NCI-H345 treated with DMSO at 0.1 percent for 48 hours (cell line): ENCODE results near the gene RTCB.
"Not testable (repeated sequence)": the region's sequence is repeated elsewhere in the genome, so short reads cannot be mapped to it uniquely, and the experiment has no call there.

ENCODE experiments used
- DNase-seq: peaks from one replicate; lab custom pipeline; 2025; ENCODE audit not compliant: unreplicated experiment; lab: John Stamatoyannopoulos, UW

The RTCB gene

DNA sequence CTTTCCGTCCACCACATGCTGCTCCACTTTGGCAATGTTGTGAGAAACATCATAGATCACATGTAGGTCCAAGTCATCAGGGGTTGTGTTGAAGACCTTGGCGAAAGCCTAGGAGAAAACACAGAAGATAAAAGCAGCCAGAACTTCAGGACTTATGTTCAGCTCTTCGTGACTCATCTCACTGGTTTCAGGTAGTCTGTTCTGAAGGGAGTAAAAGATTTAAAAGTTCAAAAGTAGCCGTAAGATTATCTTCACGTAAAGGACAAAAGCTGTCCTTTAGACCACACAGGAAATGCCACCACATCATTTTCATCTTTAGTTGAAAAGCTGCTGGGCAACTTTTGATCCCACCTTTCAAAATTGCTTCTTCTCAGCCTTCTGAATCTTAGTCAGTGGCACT, 16.9 kb downstream of the RTCB start:
- no peak for DNase-seq

- DNase-seq, result no peak
Measured at GRCh38 chr22:32389685-32390084, 22.4 kb downstream of the RTCB start.

DNA sequence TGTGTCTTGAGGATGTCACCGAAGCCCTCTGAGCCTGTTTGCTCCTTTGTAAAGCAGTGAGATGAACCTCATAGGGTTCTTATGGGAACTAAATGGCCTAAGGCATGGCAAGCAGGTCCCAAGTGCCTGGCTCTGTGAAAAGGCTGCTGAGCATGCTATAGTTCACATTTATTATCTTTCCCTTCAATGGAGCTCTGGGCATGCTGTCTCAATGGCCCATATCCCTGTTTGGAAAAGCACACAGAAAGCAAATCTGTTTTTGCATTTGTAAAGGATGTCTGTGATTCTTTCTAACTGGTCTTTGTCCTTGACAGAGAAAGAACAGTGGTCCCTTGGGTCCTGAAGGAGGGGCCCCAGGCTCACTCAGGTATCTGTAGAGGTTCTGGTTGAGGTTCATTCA, 26.4 kb downstream of the RTCB start:
- DNase-seq, result no peak

- DNase-seq, result no peak
Measured at GRCh38 chr22:32380991-32381390, 31.1 kb downstream of the RTCB start.

DNA sequence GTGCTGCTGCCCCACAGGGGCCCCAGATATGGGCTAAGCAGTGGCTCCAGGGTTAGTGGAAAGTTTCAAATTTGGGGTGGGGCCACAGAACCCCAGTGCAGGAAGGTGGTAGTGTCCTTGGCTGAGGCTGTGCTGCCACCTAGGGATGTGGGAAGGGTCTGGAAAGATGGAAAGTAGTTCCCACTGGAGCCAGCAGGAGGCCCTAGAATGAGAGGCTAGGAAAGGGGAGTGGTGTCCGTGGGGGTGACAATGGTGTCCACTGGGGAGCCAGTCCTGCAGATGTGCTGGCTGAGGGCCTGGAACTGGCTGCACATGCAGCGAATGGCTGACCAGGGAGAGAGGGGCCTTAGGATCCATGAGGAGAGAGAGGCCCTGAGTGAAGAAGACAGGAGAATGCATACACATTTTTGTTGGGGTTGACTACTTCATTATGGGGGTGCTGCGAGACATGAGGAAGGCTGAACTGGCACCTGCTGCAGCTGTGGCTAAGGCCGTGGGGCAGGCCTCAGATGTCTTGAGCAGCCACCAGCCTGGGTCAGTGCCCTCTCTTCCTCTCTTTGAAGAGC, 33.3 kb downstream of the RTCB start:
- no peak for DNase-seq

GRCh38 chr22:32376681-32377080, 35.4 kb downstream of the RTCB start:
- DNase-seq, result no peak

DNA sequence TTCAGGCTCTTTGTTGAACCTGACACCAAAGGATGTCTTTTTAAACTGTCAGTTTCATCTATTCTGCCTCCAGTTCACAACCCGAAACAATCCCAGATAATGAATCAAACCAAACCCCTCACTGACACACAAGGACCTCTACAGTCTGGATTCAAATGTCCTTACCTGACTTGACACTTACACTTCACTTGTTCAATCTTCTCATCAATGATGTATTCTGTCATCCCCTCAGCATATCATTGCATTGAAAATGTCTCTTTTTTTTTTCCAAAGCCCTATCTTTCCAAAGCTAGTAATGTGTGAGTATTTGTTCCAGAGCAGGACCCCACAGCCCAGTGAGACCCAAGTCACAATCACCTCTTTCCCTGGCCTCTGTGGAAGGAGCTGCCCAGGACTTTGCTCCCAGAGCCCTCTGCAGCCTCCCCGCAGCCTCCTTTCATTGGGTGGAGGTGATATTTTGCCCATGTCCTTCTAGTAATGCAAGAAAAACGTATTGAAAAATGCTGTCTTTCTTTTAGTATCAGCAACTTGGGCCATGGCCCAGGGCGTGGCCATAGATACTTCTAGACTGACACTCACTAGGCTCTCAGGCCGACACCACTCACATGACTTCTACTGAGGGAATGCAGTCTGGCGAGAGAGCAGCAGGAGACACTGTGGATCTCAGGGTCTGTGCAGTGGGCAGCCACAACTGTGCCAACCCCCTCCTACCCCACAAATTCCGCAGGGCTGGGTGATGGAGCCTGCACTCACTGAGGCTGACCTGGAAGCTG, 36.2 kb downstream of the RTCB start:
- no peak for DNase-seq

- no peak for DNase-seq
Measured at GRCh38 chr22:32364210-32364609, 47.8 kb downstream of the RTCB start.

GRCh38 chr22:32361257-32361656, 50.8 kb downstream of the RTCB start:
- DNase-seq, result no peak

DNA sequence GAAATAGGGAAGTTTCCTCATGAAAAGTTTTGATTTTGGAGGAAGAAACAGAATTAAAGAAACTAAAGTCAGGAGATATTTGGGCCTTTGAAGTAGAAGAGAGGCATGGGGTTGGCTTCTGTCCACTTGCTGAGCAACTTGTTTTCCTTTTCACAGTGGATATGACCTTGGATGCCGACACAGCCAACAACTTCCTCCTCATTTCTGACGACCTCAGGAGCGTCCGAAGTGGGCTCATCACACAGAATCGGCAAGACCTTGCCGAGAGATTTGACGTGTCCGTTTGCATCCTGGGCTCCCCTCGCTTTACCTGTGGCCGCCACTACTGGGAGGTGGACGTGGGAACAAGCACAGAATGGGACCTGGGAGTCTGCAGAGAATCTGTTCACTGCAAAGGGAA, 52.0 kb downstream of the RTCB start:
- not testable (repeated sequence) for DNase-seq

- not testable (repeated sequence) for DNase-seq
Measured at GRCh38 chr22:32357567-32357966, 54.5 kb downstream of the RTCB start, which contains the start of gene RFPL3. Gene RFPL3, plus strand, starts transcription at chr22:32357867. Its CDS starts 205 bp downstream, at chr22:32358072.

DNA sequence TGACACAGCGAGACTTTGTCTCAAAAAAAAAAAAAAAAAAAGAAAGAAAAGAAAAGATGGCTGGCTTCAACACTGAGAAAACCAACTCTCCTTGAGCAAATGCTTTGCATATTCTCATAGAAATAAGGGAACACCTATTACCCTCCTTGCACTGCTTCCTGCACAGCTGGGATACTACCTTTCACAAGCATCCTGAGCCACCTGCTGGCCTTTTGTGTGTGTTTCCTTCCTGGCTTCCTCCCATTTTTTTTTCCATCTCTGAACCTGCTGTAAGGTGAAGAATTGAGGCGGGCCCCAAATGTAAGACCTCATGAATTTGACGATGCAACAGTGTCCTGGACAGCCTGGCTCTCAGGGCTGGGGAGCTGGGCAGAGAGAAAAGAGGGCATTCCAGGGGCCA, 56.3 kb downstream of the RTCB start:
- no peak for DNase-seq

DNA sequence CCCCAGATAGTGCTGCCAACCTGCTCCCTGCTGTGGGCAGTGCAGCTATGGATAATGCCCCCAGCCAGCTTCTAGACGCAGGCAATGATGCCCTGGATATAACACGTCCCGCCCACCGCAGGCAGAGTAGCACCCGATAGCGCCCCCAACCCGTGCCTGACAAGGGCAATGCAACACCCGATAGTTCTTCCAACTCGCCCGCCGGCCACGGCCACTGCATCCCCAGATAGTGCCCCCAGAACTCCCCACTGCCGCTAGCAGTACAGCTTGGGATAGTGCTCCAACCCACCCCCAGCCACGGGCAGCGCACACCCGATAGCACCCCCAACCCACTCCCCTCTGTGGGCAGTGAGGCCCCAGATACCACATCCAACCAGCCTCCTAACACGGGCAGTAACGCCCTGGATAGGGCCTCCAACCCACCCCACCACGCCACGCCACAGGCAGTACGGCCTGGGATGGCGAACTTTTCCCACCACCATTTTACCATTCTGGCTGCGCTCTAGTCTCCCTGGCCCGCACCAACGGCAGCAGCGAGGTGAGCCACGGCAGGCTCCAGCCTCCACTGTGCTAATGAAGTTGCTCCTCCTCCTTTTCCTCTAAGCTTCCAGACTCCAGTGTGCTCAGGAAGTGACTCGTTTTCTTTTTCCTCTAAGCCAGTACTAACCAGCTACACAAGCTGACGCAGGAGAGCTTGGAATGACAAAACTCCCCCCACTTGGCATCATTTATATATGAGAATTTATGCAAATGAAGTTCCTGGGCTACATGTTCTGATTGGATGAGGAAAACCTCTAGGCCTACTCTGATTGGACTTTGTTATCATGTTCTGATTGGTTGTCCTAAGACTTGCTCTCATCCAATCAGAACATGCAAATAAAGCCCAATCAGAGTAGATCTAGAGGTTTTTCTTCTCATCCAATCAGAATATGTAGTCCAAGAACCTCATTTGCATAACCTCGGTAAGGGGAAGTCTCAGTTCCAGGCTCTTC, 57.4 kb downstream of the RTCB start:
- no peak for DNase-seq

- no peak for DNase-seq
Measured at GRCh38 chr22:32353840-32354239, 58.2 kb downstream of the RTCB start.

GRCh38 chr22:32353292-32353691, 58.8 kb downstream of the RTCB start:
- no peak for DNase-seq

GRCh38 chr22:32352681-32353080, 59.4 kb downstream of the RTCB start:
- DNase-seq, result no peak

DNA sequence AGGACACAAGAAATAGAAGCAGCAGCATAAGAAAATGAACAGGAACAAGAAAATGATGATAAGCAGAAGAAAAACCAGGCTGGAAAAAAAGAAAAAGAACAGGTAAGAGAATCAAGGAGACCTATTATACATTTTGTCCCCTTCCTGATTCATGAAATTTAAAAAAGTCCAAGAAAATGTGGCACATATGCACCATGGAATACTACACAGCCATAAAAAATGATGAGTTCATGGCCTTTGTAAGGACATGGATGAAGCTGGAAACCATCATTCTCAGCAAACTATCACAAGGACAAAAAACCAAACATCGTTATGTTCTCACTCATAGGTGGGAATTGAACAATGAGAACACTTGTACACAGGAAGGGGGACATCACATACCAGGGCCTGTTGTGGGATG, 60.2 kb downstream of the RTCB start:
- not testable (repeated sequence) for DNase-seq

DNA sequence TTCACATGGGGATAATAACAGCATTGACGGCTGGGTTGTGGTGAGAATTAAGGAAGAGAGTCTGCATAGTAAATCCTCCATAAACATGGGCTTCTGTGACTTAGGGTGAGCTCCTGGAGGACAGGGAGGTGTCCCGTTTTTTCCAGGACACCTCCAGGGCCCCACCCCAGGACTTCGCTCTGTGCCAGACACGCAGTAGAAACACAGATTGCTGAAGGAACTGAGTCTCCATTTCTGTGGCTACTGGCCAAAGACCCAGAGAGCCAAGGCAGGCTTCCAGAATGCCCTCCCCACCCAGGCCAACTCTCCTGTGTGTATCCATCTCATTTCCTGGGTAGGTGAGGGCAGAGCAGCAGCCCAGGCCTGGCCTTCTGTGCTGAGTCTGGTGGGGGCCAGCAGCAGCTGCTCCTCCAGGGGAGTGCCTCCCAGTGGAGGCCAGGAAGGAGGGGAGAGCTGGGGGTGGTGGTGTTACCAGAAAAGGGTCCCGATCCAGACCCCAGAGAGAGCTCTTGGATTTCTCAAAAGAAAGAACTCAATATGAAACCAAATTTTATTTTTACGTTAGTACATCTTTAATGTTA, 63.9 kb downstream of the RTCB start:
- no peak for DNase-seq

GRCh38 chr22:32343941-32344340, 68.1 kb downstream of the RTCB start:
- DNase-seq, result no peak

DNA sequence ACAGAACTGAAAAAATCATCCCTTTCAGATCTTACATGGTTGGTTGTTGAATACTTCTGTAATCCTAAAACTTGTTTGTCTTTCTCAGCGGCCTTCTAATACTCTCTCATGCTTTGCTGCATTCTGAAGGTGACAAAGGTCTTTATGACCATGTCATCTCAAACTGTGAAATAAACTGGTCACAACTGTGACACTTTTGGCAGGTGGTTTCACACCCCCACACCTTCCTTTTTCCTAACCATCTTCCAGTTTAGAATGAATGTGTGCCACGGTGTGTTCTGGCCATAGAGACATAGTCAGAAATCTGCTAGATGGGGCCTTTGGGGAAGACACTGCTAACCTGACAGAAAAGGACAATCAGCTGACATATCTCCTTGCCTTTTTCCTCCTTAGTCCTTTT, 69.1 kb downstream of the RTCB start:
- DNase-seq, result no peak

GRCh38 chr22:32341122-32341740, 70.8 kb downstream of the RTCB start:
- no peak for DNase-seq
